ENCODE measurements around the gene SHROOM2.

The SHROOM2 gene

GRCh38 chrX:9942086-9942485, 155.9 kb downstream of the SHROOM2 start:
- DNase-seq = no peak
- H3K27me3 ChIP-seq (replicated peaks) = no peaks in the 10 kb centered on the region

GRCh38 chrX:9943420-9943819, 157.2 kb downstream of the SHROOM2 start:
- H3K27me3 ChIP-seq (replicated peaks) = no peaks in the 10 kb centered on the region
- no peak overlapping the region for H3K27ac ChIP-seq
- no peak overlapping the region for H3K4me3 ChIP-seq (ENCODE audit: low read depth, low read length)
- in situ Hi-C loops (cut with HindIII; ENCODE audit: low pct_ligation_motif_present, low sequenced_read_pairs) = no loop called here
- H3K36me3 ChIP-seq (replicated peaks) = no peaks in the 10 kb centered on the region
- no peak for TF ChIP-seq CTCF (IDR thresholded peaks at IDR 0.05; ENCODE audit: low read depth, low read length, missing control alignments)
- no peak for DNase-seq

More at GRCh38 chrX:9942086-9942485, 155.9 kb downstream of the SHROOM2 start:
- H3K4me3 ChIP-seq (ENCODE audit: low read depth, low read length) = no peak overlapping the region
- H3K36me3 ChIP-seq (replicated peaks) = no peaks in the 10 kb centered on the region
- no peak for TF ChIP-seq CTCF (IDR thresholded peaks at IDR 0.05; ENCODE audit: low read depth, low read length, missing control alignments)
- H3K27ac ChIP-seq = no peak overlapping the region
- in situ Hi-C loops (cut with HindIII; ENCODE audit: low pct_ligation_motif_present, low sequenced_read_pairs) = no loop called here

GRCh38 chrX:9947131-9947794, 161.0 kb downstream of the SHROOM2 start:
- Histone ChIP-seq H3K27ac (no peak overlapping the region), H3K36me3 (replicated peaks) (no peaks in the 10 kb centered on the region), H3K27me3 (replicated peaks) (no peaks in the 10 kb centered on the region), H3K4me3 (ENCODE audit: low read depth, low read length) (no peak overlapping the region)
- no peak for TF ChIP-seq CTCF (IDR thresholded peaks at IDR 0.05; ENCODE audit: low read depth, low read length, missing control alignments)
- no peak for DNase-seq
- in situ Hi-C loops (cut with HindIII; ENCODE audit: low pct_ligation_motif_present, low sequenced_read_pairs) = no loop called here

GRCh38 chrX:9948406-9948805, 162.2 kb downstream of the SHROOM2 start:
- Histone ChIP-seq H3K27ac (no peak overlapping the region), H3K36me3 (replicated peaks) (no peaks in the 10 kb centered on the region), H3K4me3 (ENCODE audit: low read depth, low read length) (no peak overlapping the region), H3K27me3 (replicated peaks) (no peaks in the 10 kb centered on the region)
- in situ Hi-C loops (cut with HindIII; ENCODE audit: low pct_ligation_motif_present, low sequenced_read_pairs) = no loop called here
- no peak for TF ChIP-seq CTCF (IDR thresholded peaks at IDR 0.05; ENCODE audit: low read depth, low read length, missing control alignments)
- DNase-seq = no peak

- Histone ChIP-seq H3K27ac (no peak overlapping the region), H3K27me3 (replicated peaks) (no peaks in the 10 kb centered on the region), H3K36me3 (replicated peaks) (no peaks in the 10 kb centered on the region), H3K4me3 (ENCODE audit: low read depth, low read length) (no peak overlapping the region)
- TF ChIP-seq CTCF (IDR thresholded peaks at IDR 0.05; ENCODE audit: low read depth, low read length, missing control alignments) = no peak
- no peak for DNase-seq
- in situ Hi-C loops (cut with HindIII; ENCODE audit: low pct_ligation_motif_present, low sequenced_read_pairs) = no loop called here
Measured at GRCh38 chrX:9952300-9952699, 166.1 kb downstream of the SHROOM2 start.

- no peak overlapping the region for H3K27ac ChIP-seq
- H3K4me3 ChIP-seq (ENCODE audit: low read depth, low read length) = no peak overlapping the region
- H3K36me3 ChIP-seq (replicated peaks) = no peaks in the 10 kb centered on the region
- DNase-seq = no peak
- in situ Hi-C loops (cut with HindIII; ENCODE audit: low pct_ligation_motif_present, low sequenced_read_pairs) = no loop called here
- no peak for TF ChIP-seq CTCF (IDR thresholded peaks at IDR 0.05; ENCODE audit: low read depth, low read length, missing control alignments)
- H3K27me3 ChIP-seq (replicated peaks) = no peaks in the 10 kb centered on the region
Measured at GRCh38 chrX:9953396-9953795, 167.2 kb downstream of the SHROOM2 start.
